A549 (cell line): Measurements from ENCODE around the gene NAA25.

ENCODE experiments used
- CHD4 ChIP-seq: fragments of 200-600 bp; sonication (generic); IDR thresholded peaks from 2 replicates; pipeline ENCODE4 v1.6.1; 2016; ENCODE audit warnings: antibody characterized with exemption, mild to moderate bottlenecking, borderline replicate concordance
- EP300 ChIP-seq, 2 experiments: fragments of >200 bp; sonication (Bioruptor Twin); formaldehyde crosslinking; IDR thresholded peaks; 2 replicates in 1 of 2; 3 replicates in 1 of 2; pipeline ENCODE4 v1.6.1; 2016 to 2017
- GATA3 ChIP-seq: IDR thresholded peaks from 2 replicates; pipeline ENCODE4 v1.6.1; 2012; ENCODE audit warnings: borderline replicate concordance
- JUN ChIP-seq, 2 experiments: fragments of >200 bp; sonication (Bioruptor Twin); formaldehyde crosslinking; IDR thresholded peaks; 2 replicates in 1 of 2; 3 replicates in 1 of 2; pipeline ENCODE4 v1.6.1; 2016 to 2017
- KDM5A ChIP-seq: fragments of 200-600 bp; sonication (generic); IDR thresholded peaks from 2 replicates; pipeline ENCODE4 v1.6.1; 2016; ENCODE audit warnings: antibody characterized with exemption, mild to moderate bottlenecking
- PHF8 ChIP-seq: fragments of 200-600 bp; sonication (generic); IDR thresholded peaks from 2 replicates; pipeline ENCODE4 v1.6.1; 2016; ENCODE audit warnings: low read depth, mild to moderate bottlenecking, antibody characterized with exemption, moderate library complexity, borderline replicate concordance
- SREBF2 ChIP-seq: fragments of 450-650 bp; IDR thresholded peaks from 2 replicates; pipeline ENCODE4 v1.6.1; 2014; ENCODE audit warnings: mild to moderate bottlenecking, moderate library complexity
- TF ChIP-seq, protein P1 (sequence below): fragments of >200 bp; sonication (Bioruptor Twin); formaldehyde crosslinking; IDR thresholded peaks from 3 replicates; pipeline ENCODE4 v1.5.1; 2016
- TF ChIP-seq, protein P2 (sequence below): IDR thresholded peaks from 2 replicates; pipeline ENCODE4 v1.6.1; 2012
- TF ChIP-seq, protein P3 (sequence below): fragments of 200-600 bp; sonication (generic); IDR thresholded peaks from 2 replicates; pipeline ENCODE4 v1.6.1; 2016; ENCODE audit warnings: antibody characterized with exemption, mild to moderate bottlenecking, moderate library complexity

DNA sequence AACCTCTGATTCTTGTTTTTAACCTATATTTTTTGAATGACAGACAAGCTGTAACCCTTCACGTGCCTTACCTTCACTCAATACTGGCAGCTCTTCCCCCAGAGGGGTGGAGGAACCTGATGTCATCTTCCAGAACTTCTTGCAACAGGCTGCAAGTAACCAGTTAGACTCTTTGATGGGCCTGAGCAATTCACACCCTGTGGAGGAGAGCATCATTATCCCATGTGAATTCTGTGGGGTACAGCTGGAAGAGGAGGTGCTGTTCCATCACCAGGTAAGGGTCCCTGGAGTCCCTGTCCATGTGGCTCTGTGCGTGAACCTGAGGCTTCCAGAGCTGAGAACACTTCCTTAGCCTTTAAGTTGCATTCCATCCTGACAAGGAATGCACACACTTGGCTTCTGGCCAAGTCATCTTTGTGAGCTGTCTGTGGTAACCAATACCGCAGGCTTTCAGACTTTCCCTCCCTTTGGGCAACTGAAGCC is 39.5 kb upstream of the NAA25 start:
- TF ChIP-seq, protein P1, sequence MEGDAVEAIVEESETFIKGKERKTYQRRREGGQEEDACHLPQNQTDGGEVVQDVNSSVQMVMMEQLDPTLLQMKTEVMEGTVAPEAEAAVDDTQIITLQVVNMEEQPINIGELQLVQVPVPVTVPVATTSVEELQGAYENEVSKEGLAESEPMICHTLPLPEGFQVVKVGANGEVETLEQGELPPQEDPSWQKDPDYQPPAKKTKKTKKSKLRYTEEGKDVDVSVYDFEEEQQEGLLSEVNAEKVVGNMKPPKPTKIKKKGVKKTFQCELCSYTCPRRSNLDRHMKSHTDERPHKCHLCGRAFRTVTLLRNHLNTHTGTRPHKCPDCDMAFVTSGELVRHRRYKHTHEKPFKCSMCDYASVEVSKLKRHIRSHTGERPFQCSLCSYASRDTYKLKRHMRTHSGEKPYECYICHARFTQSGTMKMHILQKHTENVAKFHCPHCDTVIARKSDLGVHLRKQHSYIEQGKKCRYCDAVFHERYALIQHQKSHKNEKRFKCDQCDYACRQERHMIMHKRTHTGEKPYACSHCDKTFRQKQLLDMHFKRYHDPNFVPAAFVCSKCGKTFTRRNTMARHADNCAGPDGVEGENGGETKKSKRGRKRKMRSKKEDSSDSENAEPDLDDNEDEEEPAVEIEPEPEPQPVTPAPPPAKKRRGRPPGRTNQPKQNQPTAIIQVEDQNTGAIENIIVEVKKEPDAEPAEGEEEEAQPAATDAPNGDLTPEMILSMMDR: no peak
- TF ChIP-seq, protein P2, sequence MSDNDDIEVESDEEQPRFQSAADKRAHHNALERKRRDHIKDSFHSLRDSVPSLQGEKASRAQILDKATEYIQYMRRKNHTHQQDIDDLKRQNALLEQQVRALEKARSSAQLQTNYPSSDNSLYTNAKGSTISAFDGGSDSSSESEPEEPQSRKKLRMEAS: no peak
- no peak for TF ChIP-seq CHD4
- TF ChIP-seq JUN (IDR thresholded peaks at IDR 0.05): no peak
- no peak for TF ChIP-seq SREBF2
- TF ChIP-seq KDM5A: no peak
- TF ChIP-seq PHF8: no peak
- no peak for TF ChIP-seq EP300 (IDR thresholded peaks at IDR 0.05)
- TF ChIP-seq, protein P3, sequence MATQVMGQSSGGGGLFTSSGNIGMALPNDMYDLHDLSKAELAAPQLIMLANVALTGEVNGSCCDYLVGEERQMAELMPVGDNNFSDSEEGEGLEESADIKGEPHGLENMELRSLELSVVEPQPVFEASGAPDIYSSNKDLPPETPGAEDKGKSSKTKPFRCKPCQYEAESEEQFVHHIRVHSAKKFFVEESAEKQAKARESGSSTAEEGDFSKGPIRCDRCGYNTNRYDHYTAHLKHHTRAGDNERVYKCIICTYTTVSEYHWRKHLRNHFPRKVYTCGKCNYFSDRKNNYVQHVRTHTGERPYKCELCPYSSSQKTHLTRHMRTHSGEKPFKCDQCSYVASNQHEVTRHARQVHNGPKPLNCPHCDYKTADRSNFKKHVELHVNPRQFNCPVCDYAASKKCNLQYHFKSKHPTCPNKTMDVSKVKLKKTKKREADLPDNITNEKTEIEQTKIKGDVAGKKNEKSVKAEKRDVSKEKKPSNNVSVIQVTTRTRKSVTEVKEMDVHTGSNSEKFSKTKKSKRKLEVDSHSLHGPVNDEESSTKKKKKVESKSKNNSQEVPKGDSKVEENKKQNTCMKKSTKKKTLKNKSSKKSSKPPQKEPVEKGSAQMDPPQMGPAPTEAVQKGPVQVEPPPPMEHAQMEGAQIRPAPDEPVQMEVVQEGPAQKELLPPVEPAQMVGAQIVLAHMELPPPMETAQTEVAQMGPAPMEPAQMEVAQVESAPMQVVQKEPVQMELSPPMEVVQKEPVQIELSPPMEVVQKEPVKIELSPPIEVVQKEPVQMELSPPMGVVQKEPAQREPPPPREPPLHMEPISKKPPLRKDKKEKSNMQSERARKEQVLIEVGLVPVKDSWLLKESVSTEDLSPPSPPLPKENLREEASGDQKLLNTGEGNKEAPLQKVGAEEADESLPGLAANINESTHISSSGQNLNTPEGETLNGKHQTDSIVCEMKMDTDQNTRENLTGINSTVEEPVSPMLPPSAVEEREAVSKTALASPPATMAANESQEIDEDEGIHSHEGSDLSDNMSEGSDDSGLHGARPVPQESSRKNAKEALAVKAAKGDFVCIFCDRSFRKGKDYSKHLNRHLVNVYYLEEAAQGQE: no peak
- TF ChIP-seq GATA3: no peak
